Thyroid gland (tissue), 4 donors: ENCODE measurements around the gene GPR87. TPM values are rescaled to one million over a fixed set of nuclear protein-coding genes. Genes with fewer than 3 reads are reported as not detected.
A peak's percentile ranks its signal among the peaks of the same experiment; 100 is the strongest.

ENCODE experiments used
- DNase-seq, 2 donors: peaks; one replicate each; pipeline ENCODE4 v3.0.0-alpha.2; 2019
- H3K27ac ChIP-seq, 3 donors: fragments of 200-600 bp; sonication (generic); 1 replicate in 2 of 3; 2 replicates in 1 of 3; pipeline ENCODE4 v1.5.1; 2016 to 2019; ENCODE audit warnings: mild to moderate bottlenecking in 1 of 3, moderate library complexity in 1 of 3
- H3K27me3 ChIP-seq: fragments of 200-600 bp; sonication (generic); one replicate; pipeline ENCODE4 v1.5.1; 2019
- H3K36me3 ChIP-seq, 2 donors: fragments of 200-600 bp; sonication (generic); one replicate each; pipeline ENCODE4 v1.5.1; 2016 to 2019
- H3K4me1 ChIP-seq, 2 donors: fragments of 200-600 bp; sonication (generic); one replicate each; pipeline ENCODE4 v1.5.1; 2017 to 2019
- H3K4me3 ChIP-seq, 3 donors: fragments of 200-600 bp; sonication (generic); replicated peaks in 1 of 3; 1 replicate in 2 of 3; 2 replicates in 1 of 3; pipeline ENCODE4 v1.5.1; 2016; ENCODE audit warnings: mild to moderate bottlenecking in 1 of 3
- H3K9me3 ChIP-seq: fragments of 200-600 bp; sonication (generic); one replicate; pipeline ENCODE4 v1.5.1; 2017
- CTCF ChIP-seq, 6 experiments: fragments of 200-600 bp in 3 of 6; fragments of 450-650 bp in 3 of 6; sonication (generic) in 3 of 6; IDR thresholded peaks; one replicate each; pipeline ENCODE4 v1.5.1; 2016 to 2019; ENCODE audit warnings: antibody characterized with exemption in 6 of 6, mild to moderate bottlenecking in 2 of 6, inconsistent platforms in 1 of 6, moderate library complexity in 1 of 6
- POLR2A ChIP-seq, 2 donors: fragments of 450-650 bp; IDR thresholded peaks; one replicate each; pipeline ENCODE4 v1.6.1; 2017; ENCODE audit warnings: antibody characterized with exemption in 2 of 2, mild to moderate bottlenecking in 2 of 2, moderate library complexity in 1 of 2
- WGBS, 2 donors: methylation state at CpG; one replicate each; pipeline ENCODE4 v1.1.5; 2017; 5-methylcytosine and 5-hydroxymethylcytosine counted together
- intact Hi-C: fragments of 100-400 bp; cut with DNase I; formaldehyde crosslinking; loops from one replicate; pipeline ENCODE4 v1.15.1; 2023
- total RNA-seq, 4 donors: library from RNA; depleted of rRNA; stranded (reverse); fragments of >200 nt; gene quantifications; one replicate each; pipeline ENCODE4 v1.2.3, GENCODE V29; 2016

The GPR87 gene
- total RNA-seq, 4 donors from 2014 or later = not detected

- WGBS, 2 donors = 15 to 22% methylated on average over 3 of the region's 3 CpGs
- no peak for DNase-seq
- intact Hi-C loops = no loop called here
- H3K4me1 ChIP-seq = no peaks in the 10 kb centered on the region
- no peaks in the 10 kb centered on the region for H3K36me3 ChIP-seq
- no peaks in the 10 kb centered on the region for H3K9me3 ChIP-seq
- no peaks in the 10 kb centered on the region for H3K27me3 ChIP-seq
- no peak for TF ChIP-seq POLR2A (IDR thresholded peaks at IDR 0.05)
- peak in 4 of 6 experiments; percentile 31 to 63 (median 60) for TF ChIP-seq CTCF (IDR thresholded peaks at IDR 0.05)
- H3K27ac ChIP-seq = no peak overlapping the region
- H3K4me3 ChIP-seq = no peak overlapping the region
These were observed 11.1 kb upstream of the GPR87 start for GRCh38 chr3:151327571-151328198.

GRCh38 chr3:151322511-151322910 lies 5.9 kb upstream of the GPR87 start:
- WGBS, 2 donors = 92 to 94% methylated on average over 1 of the region's 1 CpG

GRCh38 chr3:151321526-151321925 lies 4.9 kb upstream of the GPR87 start:
- intact Hi-C loops = no loop called here
- Histone ChIP-seq H3K27me3 (no peaks in the 10 kb centered on the region), H3K4me1 (no peaks in the 10 kb centered on the region), H3K27ac (no peak overlapping the region), H3K9me3 (no peaks in the 10 kb centered on the region), H3K36me3 (no peaks in the 10 kb centered on the region), H3K4me3 (no peak overlapping the region)
- TF ChIP-seq CTCF (IDR thresholded peaks at IDR 0.05) (no peak), POLR2A (IDR thresholded peaks at IDR 0.05) (no peak)
- WGBS, 2 donors = 84 to 85% methylated on average over 1 of the region's 1 CpG
- DNase-seq = no peak

More at GRCh38 chr3:151322511-151322910, 5.9 kb upstream of the GPR87 start:
- Histone ChIP-seq H3K27ac (no peak overlapping the region), H3K36me3 (no peaks in the 10 kb centered on the region), H3K4me3 (no peak overlapping the region), H3K27me3 (no peaks in the 10 kb centered on the region), H3K4me1 (no peaks in the 10 kb centered on the region), H3K9me3 (no peaks in the 10 kb centered on the region)
- TF ChIP-seq POLR2A (IDR thresholded peaks at IDR 0.05) = no peak
- no peak for TF ChIP-seq CTCF (IDR thresholded peaks at IDR 0.05)
- DNase-seq = no peak
- intact Hi-C loops = no loop called here

GRCh38 chr3:151320131-151320530 lies 3.5 kb upstream of the GPR87 start:
- Histone ChIP-seq H3K4me1 (no peaks in the 10 kb centered on the region), H3K36me3 (no peaks in the 10 kb centered on the region), H3K27ac (no peak overlapping the region), H3K4me3 (no peak overlapping the region), H3K27me3 (no peaks in the 10 kb centered on the region), H3K9me3 (no peaks in the 10 kb centered on the region)
- intact Hi-C loops = no loop called here
- DNase-seq = no peak
- WGBS, 2 donors = 85 to 87% methylated on average over 2 of the region's 2 CpGs
- TF ChIP-seq POLR2A (IDR thresholded peaks at IDR 0.05) (no peak), CTCF (IDR thresholded peaks at IDR 0.05) (no peak)

GRCh38 chr3:151319628-151320027 lies 3.0 kb upstream of the GPR87 start:
- 90 to 92% methylated on average over 4 of the region's 4 CpGs for WGBS, 2 donors
- Histone ChIP-seq H3K27me3 (no peaks in the 10 kb centered on the region), H3K27ac (no peak overlapping the region), H3K4me3 (no peak overlapping the region), H3K9me3 (no peaks in the 10 kb centered on the region), H3K4me1 (no peaks in the 10 kb centered on the region), H3K36me3 (no peaks in the 10 kb centered on the region)
- intact Hi-C loops = no loop called here
- TF ChIP-seq POLR2A (IDR thresholded peaks at IDR 0.05) (no peak), CTCF (IDR thresholded peaks at IDR 0.05) (no peak)
- DNase-seq = no peak
